Cardiac muscle cell (in vitro differentiated cells and primary cell): Measurements from ENCODE around the gene PIGN. TPM values are rescaled to one million over a fixed set of nuclear protein-coding genes. Genes with fewer than 3 reads are reported as not detected.
A peak's percentile ranks its signal among the peaks of the same experiment; 100 is the strongest.

ENCODE experiments used
- DNase-seq, 2 donors: peaks; one replicate each; pipeline versions ENCODE4 v3.0.0 to v3.0.0-alpha.2; 2010 to 2017; ENCODE audit warnings: low read depth in 1 of 2, low spot score in 1 of 2
- H3K27ac ChIP-seq: fragments of 200-600 bp; sonication (generic); 2 replicates; pipeline ENCODE4 v1.5.1; 2016
- H3K27me3 ChIP-seq: fragments of 200-600 bp; sonication (generic); 2 replicates; pipeline ENCODE4 v1.6.0; 2016; ENCODE audit warnings: control low read depth
- H3K36me3 ChIP-seq: fragments of 200-600 bp; sonication (generic); 2 replicates; pipeline ENCODE4 v1.5.1; 2016; ENCODE audit warnings: control low read depth
- H3K4me1 ChIP-seq: fragments of 200-600 bp; sonication (generic); 2 replicates; pipeline ENCODE4 v1.8.1; 2017; ENCODE audit warnings: low read depth, mild to moderate bottlenecking, mixed run types
- H3K4me3 ChIP-seq: fragments of 200-600 bp; sonication (generic); 2 replicates; pipeline ENCODE4 v1.5.1; 2016; ENCODE audit warnings: mild to moderate bottlenecking
- H3K9me3 ChIP-seq: fragments of 200-600 bp; sonication (generic); 2 replicates; pipeline ENCODE4 v1.5.1; 2017; ENCODE audit warnings: low read depth, mild to moderate bottlenecking, control low read depth
- CTCF ChIP-seq: IDR thresholded peaks from 2 replicates; pipeline ENCODE4 v1.5.1; 2012; ENCODE audit warnings: low read depth, mild to moderate bottlenecking, low read length
- polyA plus RNA-seq: library from polyadenylated mRNA; unstranded; fragments of >200 nt; fragmentation: Nextera tagmentation; extraction: Ambion mirVana; gene quantifications from 2 replicates; pipeline ENCODE4 v1.2.1, GENCODE V29; 2016
- total RNA-seq: library from RNA; depleted of rRNA; stranded (reverse); fragments of >200 nt; gene quantifications from 2 replicates; pipeline ENCODE4 v1.2.3, GENCODE V29; 2016

The PIGN gene
- total and polyA plus RNA-seq, 2 experiments from 2014 or later: 18.8 to 20.8 TPM

DNA sequence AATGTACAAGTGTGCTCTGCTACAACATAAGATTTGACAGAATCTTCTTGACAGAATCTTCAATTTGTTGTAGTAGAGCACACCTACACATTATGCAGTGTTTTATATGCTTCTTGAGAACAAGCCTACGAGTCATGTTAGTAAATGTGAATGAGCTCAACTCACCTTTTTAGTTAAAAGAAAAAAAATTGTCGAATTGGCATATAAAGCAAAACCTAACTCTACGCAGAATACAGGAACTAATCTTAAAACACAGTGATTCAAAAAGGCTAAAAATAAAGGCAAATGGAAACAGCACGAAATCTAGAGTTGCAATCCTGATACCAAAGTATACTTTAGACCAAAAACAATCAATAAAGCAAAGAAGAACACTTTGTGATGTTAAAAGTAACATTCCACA is 87.9 kb downstream of the PIGN start:
- Histone ChIP-seq H3K9me3 (no peaks in the 10 kb centered on the region), H3K36me3 (no peaks in the 10 kb centered on the region), H3K4me1 (no peaks in the 10 kb centered on the region), H3K27ac (no peak overlapping the region), H3K4me3 (no peak overlapping the region), H3K27me3 (no peaks in the 10 kb centered on the region)
- DNase-seq: no peak
- no peak for TF ChIP-seq CTCF

DNA sequence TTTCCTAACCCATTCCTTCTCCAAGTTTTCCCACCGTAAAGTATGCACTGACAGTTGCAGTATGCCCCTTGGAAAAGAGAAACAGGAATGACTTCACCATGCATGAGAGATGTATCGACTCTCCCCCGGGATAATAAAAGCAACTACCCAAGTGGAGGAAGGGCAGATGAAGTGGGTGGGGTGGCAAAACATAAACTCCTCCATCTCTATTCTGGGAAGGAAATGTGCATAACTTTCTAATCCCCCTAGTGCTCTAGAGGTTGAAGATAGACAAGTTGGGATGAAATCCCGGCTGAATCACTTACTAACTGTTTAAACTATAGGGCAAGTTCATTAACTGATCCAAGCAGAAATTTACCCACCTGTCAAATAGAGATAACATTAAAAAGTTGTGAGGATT is 89.2 kb downstream of the PIGN start:
- no peaks in the 10 kb centered on the region for H3K36me3 ChIP-seq
- no peaks in the 10 kb centered on the region for H3K9me3 ChIP-seq
- H3K27me3 ChIP-seq: no peaks in the 10 kb centered on the region
- TF ChIP-seq CTCF: no peak
- no peaks in the 10 kb centered on the region for H3K4me1 ChIP-seq
- no peak for DNase-seq
- no peak overlapping the region for H3K4me3 ChIP-seq
- H3K27ac ChIP-seq: no peak overlapping the region

DNA sequence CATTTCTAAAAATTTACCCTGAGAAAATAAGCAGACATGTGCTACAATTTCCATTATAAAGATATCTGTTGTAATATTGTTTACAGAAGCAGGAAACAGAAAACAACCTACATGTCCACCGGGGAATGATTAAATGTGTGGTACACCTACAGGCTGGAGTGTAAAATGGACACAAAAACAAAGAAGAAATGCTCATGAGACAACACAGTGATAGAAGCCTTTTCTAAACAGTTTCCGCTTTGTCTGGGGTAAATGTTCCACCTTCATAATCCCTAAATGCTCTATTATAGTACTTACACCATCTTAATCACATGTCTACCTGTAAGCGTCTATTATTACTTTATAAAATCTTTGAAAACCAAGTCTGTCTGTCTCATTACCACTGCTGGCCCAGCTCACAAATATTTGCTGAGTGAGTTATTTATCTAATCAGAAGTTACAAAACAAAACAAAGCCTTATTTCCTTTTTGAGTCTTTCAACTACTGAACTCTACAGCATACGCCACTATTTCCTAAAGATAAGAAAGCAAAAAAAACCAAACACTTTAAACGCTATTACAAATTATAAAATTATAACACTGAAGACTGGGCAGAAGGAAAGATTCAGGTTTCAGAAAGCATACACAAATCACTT is 95.3 kb downstream of the PIGN start:
- DNase-seq: peak in 1 of 2 donors; percentile 39
- no peaks in the 10 kb centered on the region for H3K9me3 ChIP-seq
- H3K4me1 ChIP-seq: no peaks in the 10 kb centered on the region
- H3K4me3 ChIP-seq: no peak overlapping the region
- no peak overlapping the region for H3K27ac ChIP-seq
- H3K36me3 ChIP-seq: no peaks in the 10 kb centered on the region
- no peaks in the 10 kb centered on the region for H3K27me3 ChIP-seq
- no peak for TF ChIP-seq CTCF

GRCh38 chr18:62089174-62089573 is 97.7 kb downstream of the PIGN start:
- no peak for DNase-seq
- H3K4me1 ChIP-seq: peaks cover 2% of the 10 kb centered on the region
- no peaks in the 10 kb centered on the region for H3K36me3 ChIP-seq
- TF ChIP-seq CTCF: no peak
- H3K4me3 ChIP-seq: no peak overlapping the region
- no peaks in the 10 kb centered on the region for H3K27me3 ChIP-seq
- H3K9me3 ChIP-seq: no peaks in the 10 kb centered on the region
- no peak overlapping the region for H3K27ac ChIP-seq

DNA sequence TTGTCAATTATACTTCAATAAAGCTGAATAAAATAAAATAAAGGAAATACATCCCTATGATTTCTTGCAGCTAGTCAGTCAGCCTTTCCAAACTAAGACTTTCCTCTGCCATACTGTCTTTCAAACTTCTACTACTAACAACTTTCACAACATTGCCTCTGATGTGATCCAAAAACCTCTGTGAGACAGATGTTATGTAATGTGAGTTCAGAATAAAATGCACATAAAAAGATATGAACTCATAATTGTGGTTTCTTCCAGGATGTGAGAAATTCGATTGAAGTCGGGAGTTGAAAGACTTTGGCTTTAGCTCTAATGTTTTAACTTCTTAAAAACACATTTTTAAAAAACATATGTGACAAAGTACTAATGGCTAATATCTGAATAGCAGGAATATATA is 98.7 kb downstream of the PIGN start:
- Histone ChIP-seq H3K4me1 (peaks cover 12% of the 10 kb centered on the region), H3K4me3 (no peak overlapping the region), H3K27ac (no peak overlapping the region), H3K27me3 (no peaks in the 10 kb centered on the region), H3K36me3 (no peaks in the 10 kb centered on the region), H3K9me3 (no peaks in the 10 kb centered on the region)
- DNase-seq: peak in 1 of 2 donors; percentile 54
- TF ChIP-seq CTCF: no peak
